Stimulated activated CD8-positive, alpha-beta memory T cell treated with anti-CD3 and anti-CD28 coated beads, Interleukin-7, amount 100 ng/mL, for 1 hour (primary cell): ENCODE measurements around the gene FARS2.

Experiments used
- DNase-seq, 2 donors: peaks; one replicate each; pipeline ENCODE4 v3.0.0-alpha.2; 2020; ENCODE audit warnings: low read depth in 2 of 2

FARS2 gene

GRCh38 chr6:5325173-5325572, 63.9 kb downstream of the FARS2 start:
- no peak for DNase-seq

GRCh38 chr6:5326022-5326641, 64.8 kb downstream of the FARS2 start:
- DNase-seq, result no peak

- DNase-seq, result no peak
Observed at GRCh38 chr6:5328800-5329199, 67.5 kb downstream of the FARS2 start.

GRCh38 chr6:5331845-5332442, 70.6 kb downstream of the FARS2 start:
- DNase-seq, result no peak

GRCh38 chr6:5333658-5334057, 72.3 kb downstream of the FARS2 start:
- no peak for DNase-seq

- no peak for DNase-seq
Observed at GRCh38 chr6:5334341-5334740, 73.0 kb downstream of the FARS2 start.

- DNase-seq, result no peak
Observed at GRCh38 chr6:5335020-5335419, 73.7 kb downstream of the FARS2 start.

- no peak for DNase-seq
Observed at GRCh38 chr6:5337573-5337972, 76.3 kb downstream of the FARS2 start.

GRCh38 chr6:5338177-5338960, 77.1 kb downstream of the FARS2 start:
- no peak for DNase-seq

- DNase-seq, result no peak
Observed at GRCh38 chr6:5339786-5340185, 78.5 kb downstream of the FARS2 start.

GRCh38 chr6:5341845-5342244, 80.5 kb downstream of the FARS2 start:
- DNase-seq, result no peak

- no peak for DNase-seq
Observed at GRCh38 chr6:5343998-5344397, 82.7 kb downstream of the FARS2 start.

- DNase-seq, result no peak
Observed at GRCh38 chr6:5345324-5345723, 84.0 kb downstream of the FARS2 start.

- no peak for DNase-seq
Observed at GRCh38 chr6:5351552-5352210, 90.4 kb downstream of the FARS2 start.

GRCh38 chr6:5353971-5354370, 92.7 kb downstream of the FARS2 start:
- no peak for DNase-seq

GRCh38 chr6:5357486-5357885, 96.2 kb downstream of the FARS2 start:
- DNase-seq, result no peak

GRCh38 chr6:5359417-5359816, 98.1 kb downstream of the FARS2 start:
- no peak for DNase-seq

GRCh38 chr6:5361396-5361795, 100.1 kb downstream of the FARS2 start:
- no peak for DNase-seq

GRCh38 chr6:5365436-5366195, 104.3 kb downstream of the FARS2 start:
- DNase-seq, result no peak

GRCh38 chr6:5366941-5367340, 105.6 kb downstream of the FARS2 start:
- no peak for DNase-seq

- no peak for DNase-seq
Observed at GRCh38 chr6:5367510-5367909, 106.2 kb downstream of the FARS2 start.

- DNase-seq, result no peak
Observed at GRCh38 chr6:5373430-5373829, 112.1 kb downstream of the FARS2 start.
